Esophagus muscularis mucosa (tissue), 4 donors: ENCODE measurements around the gene GFPT2.

Experiments
- EP300 ChIP-seq: sonication (generic); formaldehyde crosslinking; IDR thresholded peaks from one replicate; pipeline ENCODE4 v1.6.1; 2017; ENCODE audit warnings: antibody characterized with exemption
- POLR2A ChIP-seq: fragments of 450-650 bp; IDR thresholded peaks from one replicate; pipeline ENCODE4 v1.6.1; 2017; ENCODE audit warnings: antibody characterized with exemption, moderate library complexity, mild to moderate bottlenecking, low read depth
- POLR2AphosphoS5 ChIP-seq, 2 donors: sonication (generic); formaldehyde crosslinking; IDR thresholded peaks; one replicate each; pipeline ENCODE4 v1.6.1; 2017; ENCODE audit warnings: antibody characterized with exemption in 2 of 2
- TF ChIP-seq, protein P1 (sequence below), 3 experiments: fragments of 200-600 bp in 2 of 3; fragments of 450-650 bp in 1 of 3; sonication (generic) in 2 of 3; IDR thresholded peaks; one replicate each; pipeline ENCODE4 v1.5.1; 2017 to 2019; ENCODE audit warnings: antibody characterized with exemption in 3 of 3, mild to moderate bottlenecking in 2 of 3, moderate library complexity in 1 of 3

DNA sequence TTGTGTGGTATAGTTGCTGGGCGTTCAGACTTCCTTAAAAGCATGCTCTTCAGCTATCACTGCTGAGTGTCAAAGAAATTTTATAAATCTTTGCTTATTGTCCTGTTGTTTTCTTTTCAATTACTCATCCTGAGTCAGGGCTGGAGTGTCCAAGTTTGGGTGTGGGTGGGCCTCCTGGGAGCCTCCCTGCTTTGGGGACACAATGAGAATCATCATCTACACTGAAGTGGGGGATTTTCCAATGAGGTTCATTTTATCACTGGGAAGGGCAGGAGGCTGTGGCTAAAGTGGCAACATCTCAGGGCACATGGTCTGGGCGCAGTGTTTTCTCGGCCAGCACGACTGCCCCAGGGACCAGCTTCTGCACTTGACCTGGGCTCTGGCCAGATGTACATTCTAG is 19.5 kb downstream of the GFPT2 start:
- TF ChIP-seq, protein P1, sequence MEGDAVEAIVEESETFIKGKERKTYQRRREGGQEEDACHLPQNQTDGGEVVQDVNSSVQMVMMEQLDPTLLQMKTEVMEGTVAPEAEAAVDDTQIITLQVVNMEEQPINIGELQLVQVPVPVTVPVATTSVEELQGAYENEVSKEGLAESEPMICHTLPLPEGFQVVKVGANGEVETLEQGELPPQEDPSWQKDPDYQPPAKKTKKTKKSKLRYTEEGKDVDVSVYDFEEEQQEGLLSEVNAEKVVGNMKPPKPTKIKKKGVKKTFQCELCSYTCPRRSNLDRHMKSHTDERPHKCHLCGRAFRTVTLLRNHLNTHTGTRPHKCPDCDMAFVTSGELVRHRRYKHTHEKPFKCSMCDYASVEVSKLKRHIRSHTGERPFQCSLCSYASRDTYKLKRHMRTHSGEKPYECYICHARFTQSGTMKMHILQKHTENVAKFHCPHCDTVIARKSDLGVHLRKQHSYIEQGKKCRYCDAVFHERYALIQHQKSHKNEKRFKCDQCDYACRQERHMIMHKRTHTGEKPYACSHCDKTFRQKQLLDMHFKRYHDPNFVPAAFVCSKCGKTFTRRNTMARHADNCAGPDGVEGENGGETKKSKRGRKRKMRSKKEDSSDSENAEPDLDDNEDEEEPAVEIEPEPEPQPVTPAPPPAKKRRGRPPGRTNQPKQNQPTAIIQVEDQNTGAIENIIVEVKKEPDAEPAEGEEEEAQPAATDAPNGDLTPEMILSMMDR (IDR thresholded peaks at IDR 0.05) = no peak
- TF ChIP-seq POLR2AphosphoS5 (IDR thresholded peaks at IDR 0.05) (no peak), EP300 (no peak), POLR2A (no peak)
